Duodenal mucosa (tissue), 2 donors: ENCODE results near the gene UGCG.
"Not testable (repeated sequence)": the region's sequence is repeated elsewhere in the genome, so short reads cannot be mapped to it uniquely, and the experiment has no call there.

Experiments used
- H3K27ac ChIP-seq: one replicate; pipeline ENCODE4 v1.7.0; 2013; ENCODE audit warnings: low read depth, low read length
- H3K27me3 ChIP-seq, 2 donors: one replicate each; pipeline ENCODE4 v1.7.0; 2013; ENCODE audit warnings: low read length in 2 of 2, control low read depth in 1 of 2; ENCODE audit not compliant: insufficient read depth in 2 of 2, control insufficient read depth in 1 of 2
- H3K36me3 ChIP-seq, 2 donors: one replicate each; pipeline ENCODE4 v1.7.0; 2013; ENCODE audit warnings: low read length in 2 of 2, control low read depth in 1 of 2; ENCODE audit not compliant: insufficient read depth in 2 of 2, control insufficient read depth in 1 of 2
- H3K4me1 ChIP-seq, 2 donors: one replicate each; pipeline ENCODE4 v1.7.0; 2013; ENCODE audit warnings: low read length in 2 of 2, control low read depth in 1 of 2; ENCODE audit not compliant: insufficient read depth in 2 of 2, control insufficient read depth in 1 of 2
- H3K4me3 ChIP-seq, 2 donors: one replicate each; pipeline ENCODE4 v1.7.0; 2013; ENCODE audit warnings: low read length in 2 of 2, low read depth in 1 of 2
- H3K9ac ChIP-seq, 2 donors: one replicate each; pipeline ENCODE4 v1.7.0; 2013; ENCODE audit warnings: low read length in 2 of 2, low read depth in 1 of 2
- H3K9me3 ChIP-seq, 2 donors: one replicate each; pipeline ENCODE4 v1.7.0; 2013; ENCODE audit warnings: low read length in 2 of 2, control low read depth in 1 of 2; ENCODE audit not compliant: control insufficient read depth in 1 of 2

Gene UGCG

GRCh38 chr9:111886983-111887718, 9.5 kb upstream of the UGCG start:
- Histone ChIP-seq H3K9ac (no peak overlapping the region), H3K27ac (no peak overlapping the region), H3K4me3 (no peak overlapping the region), H3K27me3 (no peaks in the 10 kb centered on the region), H3K9me3 (no peaks in the 10 kb centered on the region), H3K36me3 (no peaks in the 10 kb centered on the region), H3K4me1 (peaks cover 2 to 8% of the 10 kb centered on the region in 2 donors)

GRCh38 chr9:111890334-111890733, 6.3 kb upstream of the UGCG start:
- no peaks in the 10 kb centered on the region for H3K27me3 ChIP-seq
- H3K9me3 ChIP-seq: no peaks in the 10 kb centered on the region
- H3K27ac ChIP-seq: no peak overlapping the region
- H3K36me3 ChIP-seq: no peaks in the 10 kb centered on the region
- H3K9ac ChIP-seq: no peak overlapping the region
- peaks cover 5 to 9% of the 10 kb centered on the region in 2 donors for H3K4me1 ChIP-seq
- no peak overlapping the region for H3K4me3 ChIP-seq

GRCh38 chr9:111890867-111891266, 5.7 kb upstream of the UGCG start:
- H3K4me3 ChIP-seq, H3K36me3 ChIP-seq, H3K9me3 ChIP-seq, H3K27ac ChIP-seq, H3K27me3 ChIP-seq, H3K9ac ChIP-seq: not testable (repeated sequence)
- peaks cover 5 to 14% of the 10 kb centered on the region in 2 donors for H3K4me1 ChIP-seq

- no peaks in the 10 kb centered on the region for H3K36me3 ChIP-seq
- no peak overlapping the region for H3K27ac ChIP-seq
- H3K4me1 ChIP-seq: peaks cover 5 to 17% of the 10 kb centered on the region in 2 donors
- H3K27me3 ChIP-seq: no peaks in the 10 kb centered on the region
- H3K9me3 ChIP-seq: no peaks in the 10 kb centered on the region
- no peak overlapping the region for H3K9ac ChIP-seq
- H3K4me3 ChIP-seq: no peak overlapping the region
Observed at GRCh38 chr9:111891910-111892499, 4.6 kb upstream of the UGCG start.

GRCh38 chr9:111896942-111897600, 457 bp downstream of the UGCG start:
- Histone ChIP-seq H3K4me3 (peak overlapping the region; percentile 83 to 98), H3K27ac (peak overlapping the region; percentile 91), H3K9ac (peak overlapping the region; percentile 76 to 80), H3K4me1 (peaks cover 31 to 36% of the 10 kb centered on the region in 2 donors), H3K36me3 (no peaks in the 10 kb centered on the region), H3K27me3 (no peaks in the 10 kb centered on the region), H3K9me3 (no peaks in the 10 kb centered on the region)

GRCh38 chr9:111897601-111898137, 1.1 kb downstream of the UGCG start:
- H3K27me3 ChIP-seq: no peaks in the 10 kb centered on the region
- H3K4me1 ChIP-seq: peaks cover 35 to 38% of the 10 kb centered on the region in 2 donors

GRCh38 chr9:111898331-111899096, 1.9 kb downstream of the UGCG start:
- Histone ChIP-seq H3K36me3 (no peaks in the 10 kb centered on the region), H3K9ac (peak overlapping the region; percentile 76 to 80), H3K27ac (peak overlapping the region; percentile 91), H3K4me1 (peaks cover 39 to 40% of the 10 kb centered on the region in 2 donors), H3K27me3 (no peaks in the 10 kb centered on the region), H3K4me3 (peak overlapping the region; percentile 83 to 98), H3K9me3 (no peaks in the 10 kb centered on the region)

More at GRCh38 chr9:111897601-111898137, 1.1 kb downstream of the UGCG start:
- H3K9me3 ChIP-seq: no peaks in the 10 kb centered on the region
- H3K4me3 ChIP-seq: peak overlapping the region; percentile 83 to 98
- H3K27ac ChIP-seq: peak overlapping the region; percentile 91
- no peaks in the 10 kb centered on the region for H3K36me3 ChIP-seq
- peak overlapping the region; percentile 76 to 80 for H3K9ac ChIP-seq

- Histone ChIP-seq H3K27me3 (no peaks in the 10 kb centered on the region), H3K27ac (no peak overlapping the region), H3K9me3 (no peaks in the 10 kb centered on the region), H3K9ac (peak overlapping the region in 1 of 2 donors; percentile 1), H3K4me3 (no peak overlapping the region), H3K4me1 (peaks cover 48 to 52% of the 10 kb centered on the region in 2 donors), H3K36me3 (no peaks in the 10 kb centered on the region)
Observed at GRCh38 chr9:111900151-111900857, 3.7 kb downstream of the UGCG start.

GRCh38 chr9:111900858-111901612, 4.4 kb downstream of the UGCG start:
- Histone ChIP-seq H3K27me3 (no peaks in the 10 kb centered on the region), H3K9ac (peak overlapping the region in 1 of 2 donors; percentile 3), H3K9me3 (no peaks in the 10 kb centered on the region), H3K36me3 (no peaks in the 10 kb centered on the region), H3K27ac (no peak overlapping the region), H3K4me1 (peaks cover 42 to 52% of the 10 kb centered on the region in 2 donors), H3K4me3 (peak overlapping the region; percentile 34 to 36)
